Neural cell (in vitro differentiated cells): ENCODE data around the gene PCDH10.

Experiments used
- CTCF ChIP-seq: fragments of 450-650 bp; IDR thresholded peaks from 2 replicates; pipeline ENCODE4 v1.5.1; 2014; ENCODE audit warnings: antibody characterized with exemption, mild to moderate bottlenecking, moderate library complexity; ENCODE audit not compliant: poor library complexity, severe bottlenecking
- EP300 ChIP-seq: fragments of 450-650 bp; conservative IDR thresholded peaks from 2 replicates; pipeline ENCODE4 v1.6.1; 2014; ENCODE audit warnings: antibody characterized with exemption, mild to moderate bottlenecking, moderate library complexity; ENCODE audit not compliant: poor library complexity, severe bottlenecking
- EZH2 ChIP-seq: fragments of 200-600, 300-800 bp; shearing (Covaris generic), sonication (generic); IDR thresholded peaks from 2 replicates; pipeline ENCODE4 v1.6.1; 2014; ENCODE audit warnings: antibody characterized with exemption, low read length, borderline replicate concordance, mild to moderate bottlenecking; ENCODE audit not compliant: insufficient read depth, poor library complexity, severe bottlenecking
- POLR2AphosphoS5 ChIP-seq: IDR thresholded peaks from 2 replicates; pipeline ENCODE4 v1.6.1; 2012
- RAD21 ChIP-seq: fragments of 450-650 bp; conservative IDR thresholded peaks from 2 replicates; pipeline ENCODE4 v1.6.1; 2014; ENCODE audit warnings: antibody characterized with exemption, mild to moderate bottlenecking, moderate library complexity
- TF ChIP-seq, protein P1 (sequence below): IDR thresholded peaks from 2 replicates; pipeline ENCODE4 v1.6.1; 2012; ENCODE audit warnings: borderline replicate concordance

DNA sequence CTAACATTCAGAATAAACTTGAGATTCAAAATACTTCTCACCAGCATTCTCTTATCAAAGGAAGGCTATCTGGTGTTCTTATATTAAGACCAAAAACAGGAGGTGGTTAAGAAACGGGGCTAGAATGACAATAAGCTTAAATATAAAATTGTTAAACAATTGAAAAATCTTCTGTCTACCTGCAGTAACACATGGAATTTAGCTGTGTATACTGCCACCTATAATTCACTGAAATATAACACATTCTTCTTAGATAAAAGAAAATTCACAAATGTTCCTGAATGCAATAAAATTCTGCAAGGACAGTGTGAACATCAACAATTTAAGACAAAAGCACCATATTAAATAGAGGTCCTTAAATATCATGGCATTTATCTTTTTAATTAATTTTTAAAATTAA, 11.5 kb upstream of the PCDH10 start:
- peak; percentile 63 for TF ChIP-seq CTCF
- TF ChIP-seq EZH2: no peak
- no peak for TF ChIP-seq POLR2AphosphoS5
- peak; percentile 68 for TF ChIP-seq RAD21
- TF ChIP-seq, protein P1, sequence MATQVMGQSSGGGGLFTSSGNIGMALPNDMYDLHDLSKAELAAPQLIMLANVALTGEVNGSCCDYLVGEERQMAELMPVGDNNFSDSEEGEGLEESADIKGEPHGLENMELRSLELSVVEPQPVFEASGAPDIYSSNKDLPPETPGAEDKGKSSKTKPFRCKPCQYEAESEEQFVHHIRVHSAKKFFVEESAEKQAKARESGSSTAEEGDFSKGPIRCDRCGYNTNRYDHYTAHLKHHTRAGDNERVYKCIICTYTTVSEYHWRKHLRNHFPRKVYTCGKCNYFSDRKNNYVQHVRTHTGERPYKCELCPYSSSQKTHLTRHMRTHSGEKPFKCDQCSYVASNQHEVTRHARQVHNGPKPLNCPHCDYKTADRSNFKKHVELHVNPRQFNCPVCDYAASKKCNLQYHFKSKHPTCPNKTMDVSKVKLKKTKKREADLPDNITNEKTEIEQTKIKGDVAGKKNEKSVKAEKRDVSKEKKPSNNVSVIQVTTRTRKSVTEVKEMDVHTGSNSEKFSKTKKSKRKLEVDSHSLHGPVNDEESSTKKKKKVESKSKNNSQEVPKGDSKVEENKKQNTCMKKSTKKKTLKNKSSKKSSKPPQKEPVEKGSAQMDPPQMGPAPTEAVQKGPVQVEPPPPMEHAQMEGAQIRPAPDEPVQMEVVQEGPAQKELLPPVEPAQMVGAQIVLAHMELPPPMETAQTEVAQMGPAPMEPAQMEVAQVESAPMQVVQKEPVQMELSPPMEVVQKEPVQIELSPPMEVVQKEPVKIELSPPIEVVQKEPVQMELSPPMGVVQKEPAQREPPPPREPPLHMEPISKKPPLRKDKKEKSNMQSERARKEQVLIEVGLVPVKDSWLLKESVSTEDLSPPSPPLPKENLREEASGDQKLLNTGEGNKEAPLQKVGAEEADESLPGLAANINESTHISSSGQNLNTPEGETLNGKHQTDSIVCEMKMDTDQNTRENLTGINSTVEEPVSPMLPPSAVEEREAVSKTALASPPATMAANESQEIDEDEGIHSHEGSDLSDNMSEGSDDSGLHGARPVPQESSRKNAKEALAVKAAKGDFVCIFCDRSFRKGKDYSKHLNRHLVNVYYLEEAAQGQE: no peak
- TF ChIP-seq EP300: no peak
